ENCODE measurements around the gene PTRH2. TPM values are rescaled to one million over a fixed set of nuclear protein-coding genes. Genes with fewer than 3 reads are reported as not detected.

Gene PTRH2
- total and polyA plus RNA-seq, 2 of the 8 experiments (the other 6 are each of a cell fraction or from before 2014, with no cell fraction given): 39.4 to 43.2 TPM

DNA sequence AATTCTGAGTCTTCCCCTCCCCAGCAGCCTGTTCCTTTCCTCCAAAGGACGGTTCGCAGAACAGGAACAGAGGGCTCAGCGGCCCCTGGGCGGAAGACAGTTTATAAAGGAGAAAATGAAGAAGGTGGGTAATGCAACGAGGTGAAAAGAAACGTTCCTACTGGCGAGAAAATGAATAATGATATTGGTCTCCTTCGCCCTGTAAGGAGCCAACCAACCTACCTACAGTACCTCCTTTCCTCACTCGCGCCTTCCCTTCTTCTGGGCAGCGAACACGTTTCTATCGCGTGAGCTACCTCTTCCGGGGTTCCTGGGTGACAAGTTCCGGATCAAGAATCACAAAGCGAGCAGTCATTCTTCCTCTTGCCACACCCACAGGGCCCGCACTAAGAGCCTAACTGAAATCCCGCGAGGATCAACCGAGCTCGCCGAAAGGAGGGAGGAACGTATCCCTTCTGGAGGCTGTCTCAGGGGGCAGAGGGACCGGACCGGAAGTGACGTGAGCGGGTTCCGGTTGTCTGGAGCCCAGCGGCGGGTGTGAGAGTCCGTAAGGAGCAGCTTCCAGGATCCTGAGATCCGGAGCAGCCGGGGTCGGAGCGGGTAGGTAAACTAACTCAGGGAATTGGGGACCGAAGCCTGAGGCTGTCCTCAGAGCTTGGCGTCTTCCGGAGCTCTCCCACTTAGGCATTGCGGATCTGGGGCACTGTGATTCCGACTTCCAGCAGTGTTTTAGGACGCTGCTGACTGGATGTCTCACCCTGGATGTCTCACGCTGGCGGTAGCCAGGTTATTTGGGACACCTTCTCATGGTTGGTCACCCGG is at the start of gene PTRH2, which contains the start of gene VMP1 (continued):
- TF ChIP-seq TAF1 (IDR thresholded peaks at IDR 0.05; ENCODE audit: low read depth, low read length): peak; percentile 95
- peak; percentile 87 for TF ChIP-seq ASH2L (IDR thresholded peaks at IDR 0.05; ENCODE audit: low read length)
- peak; percentile 71 for TF ChIP-seq PHF8 (conservative IDR thresholded peaks at IDR 0.05; ENCODE audit: low read depth, low read length)
- peak; percentile 97 for TF ChIP-seq CHD2 (IDR thresholded peaks at IDR 0.05; ENCODE audit: low read length)
- TF ChIP-seq SAP30 (IDR thresholded peaks at IDR 0.05; ENCODE audit: insufficient read depth, insufficient replicate concordance, low read length): peak; percentile 89
- TF ChIP-seq TBP (IDR thresholded peaks at IDR 0.05; ENCODE audit: low read depth, low read length): peak; percentile 84
- no peak for TF ChIP-seq FOSL1 (IDR thresholded peaks at IDR 0.05; ENCODE audit: insufficient read depth, low read depth, low read length)
- TF ChIP-seq CREB1 (IDR thresholded peaks at IDR 0.05): peak; percentile 86
- no peak for TF ChIP-seq CTBP2 (IDR thresholded peaks at IDR 0.05; ENCODE audit: borderline replicate concordance, insufficient read depth, insufficient read length, low read length)
- TF ChIP-seq SP2 (IDR thresholded peaks at IDR 0.05; ENCODE audit: low read length): no peak
- TF ChIP-seq POU5F1 (IDR thresholded peaks at IDR 0.05; ENCODE audit: low read depth, low read length): no peak
- peak; percentile 92 for TF ChIP-seq GABPA (IDR thresholded peaks at IDR 0.05; ENCODE audit: borderline replicate concordance, insufficient read depth, low read length)
- TF ChIP-seq, protein P1, sequence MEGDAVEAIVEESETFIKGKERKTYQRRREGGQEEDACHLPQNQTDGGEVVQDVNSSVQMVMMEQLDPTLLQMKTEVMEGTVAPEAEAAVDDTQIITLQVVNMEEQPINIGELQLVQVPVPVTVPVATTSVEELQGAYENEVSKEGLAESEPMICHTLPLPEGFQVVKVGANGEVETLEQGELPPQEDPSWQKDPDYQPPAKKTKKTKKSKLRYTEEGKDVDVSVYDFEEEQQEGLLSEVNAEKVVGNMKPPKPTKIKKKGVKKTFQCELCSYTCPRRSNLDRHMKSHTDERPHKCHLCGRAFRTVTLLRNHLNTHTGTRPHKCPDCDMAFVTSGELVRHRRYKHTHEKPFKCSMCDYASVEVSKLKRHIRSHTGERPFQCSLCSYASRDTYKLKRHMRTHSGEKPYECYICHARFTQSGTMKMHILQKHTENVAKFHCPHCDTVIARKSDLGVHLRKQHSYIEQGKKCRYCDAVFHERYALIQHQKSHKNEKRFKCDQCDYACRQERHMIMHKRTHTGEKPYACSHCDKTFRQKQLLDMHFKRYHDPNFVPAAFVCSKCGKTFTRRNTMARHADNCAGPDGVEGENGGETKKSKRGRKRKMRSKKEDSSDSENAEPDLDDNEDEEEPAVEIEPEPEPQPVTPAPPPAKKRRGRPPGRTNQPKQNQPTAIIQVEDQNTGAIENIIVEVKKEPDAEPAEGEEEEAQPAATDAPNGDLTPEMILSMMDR (IDR thresholded peaks at IDR 0.05; ENCODE audit: control extremely low read depth in 1 of 3, insufficient read depth in 1 of 3, low read depth in 1 of 3, low read length in 3 of 3): no peak
- TF ChIP-seq TAF7 (optimal IDR thresholded peaks at IDR 0.05; ENCODE audit: borderline replicate concordance, low read depth, low read length): peak; percentile 80
- 0 out of 2 replicates have a peak, but pooled peaks have one; percentile 13 for TF ChIP-seq GTF2F1 (IDR thresholded peaks at IDR 0.05; ENCODE audit: borderline replicate concordance, low read depth, low read length)
- peak; percentile 67 for TF ChIP-seq KDM4A (IDR thresholded peaks at IDR 0.05; ENCODE audit: low read depth, low read length, severe bottlenecking)
- peak; percentile 95 to 98 for TF ChIP-seq POLR2A (IDR thresholded peaks at IDR 0.05; ENCODE audit: control extremely low read depth in 1 of 2, low read depth in 2 of 2, low read length in 2 of 2)
- TF ChIP-seq, protein P2, sequence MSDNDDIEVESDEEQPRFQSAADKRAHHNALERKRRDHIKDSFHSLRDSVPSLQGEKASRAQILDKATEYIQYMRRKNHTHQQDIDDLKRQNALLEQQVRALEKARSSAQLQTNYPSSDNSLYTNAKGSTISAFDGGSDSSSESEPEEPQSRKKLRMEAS (IDR thresholded peaks at IDR 0.05): peak; percentile 91
- peak; percentile 66; the same call in 1 of the 2 replicates for TF ChIP-seq SP4 (IDR thresholded peaks at IDR 0.05; ENCODE audit: low read length)
- no peak for TF ChIP-seq RFX5 (IDR thresholded peaks at IDR 0.05; ENCODE audit: borderline replicate concordance, low read depth, low read length)
- TF ChIP-seq SP1 (IDR thresholded peaks at IDR 0.05; ENCODE audit: low read depth, low read length): peak; percentile 19; the same call in 1 of the 2 replicates
- TF ChIP-seq POLR2AphosphoS5 (IDR thresholded peaks at IDR 0.05; ENCODE audit: low read depth, low read length): peak; percentile 97

All from H1 (cell line).